ENCODE measurements around the gene VAT1L. TPM values are rescaled to one million over a fixed set of nuclear protein-coding genes. Genes with fewer than 3 reads are reported as not detected.

Gene VAT1L
- total and polyA plus RNA-seq, 2 donors (not counting 3 experiments of a cell fraction or from before 2014, with no cell fraction given): 0.46 to 1.5 TPM

- Histone ChIP-seq H2AFZ (ENCODE audit: low read depth, low read length) (no peak overlapping the region), H3K9me1 (replicated peaks; ENCODE audit: control insufficient read depth, extremely low read depth, insufficient read depth, low read length) (no peaks in the 10 kb centered on the region), H3K4me1 (ENCODE audit: control insufficient read depth, extremely low read depth, insufficient read depth, low read length) (no peaks in the 10 kb centered on the region), H3K27ac (ENCODE audit: insufficient read depth, low read depth, low read length) (no peak overlapping the region), H3K4me2 (ENCODE audit: insufficient read depth, low read length) (no peak overlapping the region), H3K79me2 (ENCODE audit: control insufficient read depth, insufficient read depth, low read length) (no peaks in the 10 kb centered on the region), H3K27me3 (ENCODE audit: control insufficient read depth in 2 of 2, insufficient read depth in 2 of 2, low read length in 2 of 2) (no peaks in the 10 kb centered on the region), H3K36me3 (ENCODE audit: control insufficient read depth in 2 of 2, extremely low read depth in 1 of 2, insufficient read depth in 2 of 2, low read length in 2 of 2) (no peaks in the 10 kb centered on the region), H3K4me3 (replicated peaks in 1 of 3; ENCODE audit: insufficient read depth in 1 of 3, low read depth in 1 of 3, low read length in 3 of 3) (no peak overlapping the region), H3K9me3 (replicated peaks; ENCODE audit: control insufficient read depth, insufficient read depth, low read length) (no peaks in the 10 kb centered on the region), H3K9ac (replicated peaks; ENCODE audit: extremely low read depth, insufficient read depth, low read length) (no peak overlapping the region), H4K20me1 (replicated peaks; ENCODE audit: control insufficient read depth, extremely low read depth, insufficient read depth, low read length) (no peaks in the 10 kb centered on the region)
- TF ChIP-seq POLR2A (IDR thresholded peaks at IDR 0.05; ENCODE audit: low read depth, low read length): no peak
- no peak for TF ChIP-seq FOS (IDR thresholded peaks at IDR 0.05; ENCODE audit: borderline replicate concordance, insufficient read depth, low read length)
- no peak for TF ChIP-seq MAX (IDR thresholded peaks at IDR 0.05; ENCODE audit: insufficient read depth, insufficient read length)
- TF ChIP-seq EZH2 (IDR thresholded peaks at IDR 0.05; ENCODE audit: borderline replicate concordance, low read depth, low read length, severe bottlenecking): no peak
- no peak for TF ChIP-seq MYC (IDR thresholded peaks at IDR 0.05; ENCODE audit: low read depth, low read length)
- no peak for TF ChIP-seq JUN (IDR thresholded peaks at IDR 0.05; ENCODE audit: borderline replicate concordance, insufficient read depth, insufficient read length, low read depth)
- no peak for TF ChIP-seq POLR2AphosphoS5 (IDR thresholded peaks at IDR 0.05; ENCODE audit: insufficient read depth, low read depth, low read length)
- TF ChIP-seq GATA2 (IDR thresholded peaks at IDR 0.05; ENCODE audit: insufficient read depth, insufficient read length, low read depth, low read length): no peak
- no peak for TF ChIP-seq CTCF (IDR thresholded peaks at IDR 0.05; ENCODE audit: extremely low read depth in 1 of 2, insufficient read depth in 1 of 2, low read depth in 1 of 2, low read length in 2 of 2)
- ChIA-PET POLR2A (no interaction called here), CTCF (no interaction called here)
- no TSS peak for BruUV-seq (replicated peaks)
- dilution Hi-C loops (cut with MboI; ENCODE audit: extremely low pct_ligation_motif_present, low sequenced_read_pairs) (no loop called here), intact Hi-C loops (cut with micrococcal nuclease) (no loop called here)
- FAIRE-seq (no peak), DNase-seq (ENCODE audit: low read depth, low spot score) (no peak)
Observed at GRCh38 chr16:78024159-78024558, 235.8 kb downstream of the VAT1L start.
